AG04450 (cell line): ENCODE data around the gene GGA2. TPM values are rescaled to one million over a fixed set of nuclear protein-coding genes. Genes with fewer than 3 reads are reported as not detected.
A peak's percentile ranks its signal among the peaks of the same experiment; 100 is the strongest.

ENCODE experiments used
- CTCF ChIA-PET: fragments of 300-600, 350-600 bp; formaldehyde crosslinking; extraction: SDS; loops from one replicate; lab custom pipeline; 2022; ENCODE audit warnings: antibody characterized with exemption, inconsistent platforms; lab: Charles Lee
- POLR2A ChIA-PET: fragments of 350-600 bp; formaldehyde crosslinking; extraction: SDS; loops from one replicate; lab custom pipeline; 2021; ENCODE audit warnings: antibody characterized with exemption, inconsistent platforms; lab: Yijun Ruan, JAX
- DNase-seq: peaks from one replicate; pipeline ENCODE4 v3.0.0-alpha.2; 2011; ENCODE audit warnings: low read depth, low spot score
- H3K27ac ChIP-seq: one replicate; pipeline ENCODE4 v1.5.1; 2012; ENCODE audit warnings: low read depth, low read length, control low read depth
- H3K27me3 ChIP-seq: one replicate; pipeline ENCODE4 v1.6.0; 2012; ENCODE audit warnings: low read length; ENCODE audit not compliant: control insufficient read depth, insufficient read depth
- H3K4me3 ChIP-seq: 2 replicates; pipeline ENCODE4 v1.5.1; 2011; ENCODE audit warnings: mild to moderate bottlenecking, low read depth, low read length, control low read depth
- H3K9me3 ChIP-seq: 2 replicates; pipeline ENCODE4 v1.5.1; 2012; ENCODE audit warnings: low read length; ENCODE audit not compliant: control insufficient read depth, insufficient read depth
- polyA plus RNA-seq: library from polyadenylated mRNA; depleted of rRNA; stranded (reverse); fragments of >200 nt; gene quantifications from 2 replicates; pipeline ENCODE4 v1.2.3, GENCODE V29; 2011
- TF ChIP-seq, protein P1 (sequence below): IDR thresholded peaks from 2 replicates; pipeline ENCODE4 v1.5.1; 2011; ENCODE audit warnings: low read depth, low read length, control low read depth, inconsistent platforms

GGA2 gene
- polyA plus RNA-seq, 1 experiment: 42.5 TPM

DNA sequence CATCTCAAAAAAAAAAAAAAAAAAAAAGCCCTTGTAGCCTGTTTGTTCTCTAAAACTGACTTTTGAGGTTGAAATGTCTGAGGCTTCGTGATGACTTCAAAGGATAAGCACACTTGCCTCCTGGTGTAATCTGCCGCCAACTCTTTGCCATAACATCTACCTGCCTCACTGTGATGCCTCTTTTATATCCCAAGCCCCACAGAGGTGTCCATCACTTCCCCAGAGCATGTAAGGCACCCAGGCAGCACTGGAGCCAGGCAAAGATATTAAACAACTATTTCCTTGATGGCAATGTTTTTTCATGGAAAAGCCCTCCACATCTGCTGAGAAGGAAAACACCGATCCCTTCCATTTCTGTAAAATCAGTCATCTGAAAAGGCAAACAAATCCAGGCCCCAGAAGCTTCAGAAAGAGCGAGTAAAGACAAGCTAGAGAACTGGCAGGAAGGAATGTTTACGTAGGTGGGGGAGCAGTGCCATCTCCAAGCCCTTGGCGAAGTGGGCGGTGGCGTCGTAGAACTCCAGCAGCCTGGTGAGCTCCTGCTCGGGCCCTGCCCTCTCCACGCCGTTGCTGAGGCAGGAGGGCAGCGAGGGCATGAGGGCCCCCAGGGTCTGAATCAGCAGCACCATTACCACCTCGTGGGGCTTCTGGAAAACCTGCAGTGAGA is 85.9 kb downstream of the GGA2 start:
- Histone ChIP-seq H3K27ac (peak overlapping the region; percentile 93), H3K27me3 (no peaks in the 10 kb centered on the region), H3K4me3 (no peak overlapping the region), H3K9me3 (no peaks in the 10 kb centered on the region)
- DNase-seq: no peak
- ChIA-PET CTCF (interaction anchor here (0.6 to 4.8 kb wide), 2 partner anchors 10 kb away, joined by 3 to 93 read pairs; no protein-coding TSS in a partner anchor), POLR2A (interaction anchor here (0.6 to 1.4 kb wide), 4 partner anchors 9 to 1022 kb away, joined by 3 to 10 read pairs (median 4); no protein-coding TSS in a partner anchor)
- TF ChIP-seq, protein P1, sequence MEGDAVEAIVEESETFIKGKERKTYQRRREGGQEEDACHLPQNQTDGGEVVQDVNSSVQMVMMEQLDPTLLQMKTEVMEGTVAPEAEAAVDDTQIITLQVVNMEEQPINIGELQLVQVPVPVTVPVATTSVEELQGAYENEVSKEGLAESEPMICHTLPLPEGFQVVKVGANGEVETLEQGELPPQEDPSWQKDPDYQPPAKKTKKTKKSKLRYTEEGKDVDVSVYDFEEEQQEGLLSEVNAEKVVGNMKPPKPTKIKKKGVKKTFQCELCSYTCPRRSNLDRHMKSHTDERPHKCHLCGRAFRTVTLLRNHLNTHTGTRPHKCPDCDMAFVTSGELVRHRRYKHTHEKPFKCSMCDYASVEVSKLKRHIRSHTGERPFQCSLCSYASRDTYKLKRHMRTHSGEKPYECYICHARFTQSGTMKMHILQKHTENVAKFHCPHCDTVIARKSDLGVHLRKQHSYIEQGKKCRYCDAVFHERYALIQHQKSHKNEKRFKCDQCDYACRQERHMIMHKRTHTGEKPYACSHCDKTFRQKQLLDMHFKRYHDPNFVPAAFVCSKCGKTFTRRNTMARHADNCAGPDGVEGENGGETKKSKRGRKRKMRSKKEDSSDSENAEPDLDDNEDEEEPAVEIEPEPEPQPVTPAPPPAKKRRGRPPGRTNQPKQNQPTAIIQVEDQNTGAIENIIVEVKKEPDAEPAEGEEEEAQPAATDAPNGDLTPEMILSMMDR: no peak

DNA sequence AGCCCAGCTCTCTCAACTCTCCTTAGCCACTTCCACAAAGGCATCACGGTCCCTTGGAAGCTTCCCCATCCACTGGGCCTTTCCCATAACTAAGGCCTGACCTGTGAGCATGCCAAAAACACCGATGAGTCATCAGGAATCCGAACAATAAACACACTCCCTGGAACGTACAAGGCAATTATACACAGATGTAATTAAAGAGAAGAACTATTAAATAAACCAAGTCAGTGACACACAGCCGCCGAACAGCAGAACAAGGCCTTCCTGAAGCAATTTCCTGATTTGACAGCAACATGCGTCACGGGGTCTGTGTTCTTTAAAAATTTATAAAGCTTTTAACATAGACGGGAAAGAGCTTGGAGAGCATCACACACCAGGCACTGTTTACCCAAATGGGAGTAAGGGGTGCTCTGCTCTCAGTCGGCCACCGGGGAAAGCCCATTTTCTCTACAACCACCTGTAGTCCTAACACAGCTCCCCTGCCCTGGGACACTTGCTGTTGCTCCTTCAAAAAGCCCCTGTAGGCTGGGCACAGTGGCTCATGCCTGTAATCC is 86.7 kb downstream of the GGA2 start:
- ChIA-PET CTCF (interaction anchor here (4.8 kb wide), 1 partner anchor 11 kb away, joined by 93 read pairs; no protein-coding TSS in a partner anchor), POLR2A (interaction anchor here (0.6 to 1.4 kb wide), 5 partner anchors 9 to 1021 kb away, joined by 3 to 10 read pairs (median 4); no protein-coding TSS in a partner anchor)
- Histone ChIP-seq H3K27me3 (no peaks in the 10 kb centered on the region), H3K9me3 (no peaks in the 10 kb centered on the region), H3K4me3 (no peak overlapping the region), H3K27ac (peak overlapping the region; percentile 93)
- peak; percentile 97 for DNase-seq
- TF ChIP-seq, protein P1: no peak

DNA sequence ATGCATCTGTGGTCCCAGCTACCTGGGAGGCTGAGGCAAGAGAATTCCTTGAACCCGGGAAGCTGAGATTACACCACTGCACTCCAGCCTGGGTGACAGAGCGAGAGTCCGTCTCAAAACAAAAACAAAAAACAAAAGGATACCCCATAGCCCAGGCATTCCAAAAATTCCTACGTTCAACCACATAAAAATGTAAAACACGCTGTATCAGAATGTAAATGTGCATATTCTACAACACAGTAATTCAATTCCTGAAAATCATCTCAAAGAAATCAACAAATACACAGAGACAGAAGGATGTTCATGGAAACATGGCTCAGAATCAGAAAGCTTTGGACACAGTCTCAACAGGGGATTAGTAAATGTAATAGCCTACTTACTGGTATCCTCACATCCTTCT is 90.3 kb downstream of the GGA2 start:
- Histone ChIP-seq H3K27me3 (no peaks in the 10 kb centered on the region), H3K9me3 (no peaks in the 10 kb centered on the region), H3K4me3 (no peak overlapping the region), H3K27ac (peak overlapping the region; percentile 75)
- TF ChIP-seq, protein P1: no peak
- DNase-seq: no peak
- CTCF ChIA-PET: interaction anchor here (0.6 to 2.5 kb wide), 3 partner anchors 14 to 29 kb away, joined by 3 to 16 read pairs (median 14); no protein-coding TSS in a partner anchor
- POLR2A ChIA-PET: interaction anchor here (0.6 kb wide), 1 partner anchor 26 kb away, joined by 9 read pairs; no protein-coding TSS in a partner anchor

DNA sequence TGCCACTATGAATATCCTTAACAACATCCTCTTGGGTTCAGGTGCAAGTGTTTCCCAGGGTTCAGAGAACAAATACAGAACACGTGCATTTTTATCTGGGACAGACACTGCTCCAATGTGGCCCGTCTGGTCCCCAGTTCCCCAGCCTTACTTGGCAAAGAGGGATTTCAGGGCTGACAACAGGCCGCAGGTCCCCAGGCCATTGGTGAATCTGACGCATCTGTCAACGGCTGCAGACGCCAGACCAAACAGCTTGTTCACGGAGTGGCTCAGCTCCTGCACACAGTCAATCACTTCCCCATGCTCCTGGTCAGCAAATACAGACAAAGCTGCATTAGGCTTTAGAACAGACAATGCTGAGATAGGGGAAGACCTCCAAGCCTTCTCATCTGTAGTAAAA is 93.5 kb downstream of the GGA2 start:
- Histone ChIP-seq H3K27ac (no peak overlapping the region), H3K4me3 (no peak overlapping the region), H3K9me3 (no peaks in the 10 kb centered on the region), H3K27me3 (no peaks in the 10 kb centered on the region)
- ChIA-PET CTCF (interaction anchor here (6.1 kb wide), 1 partner anchor 18 kb away, joined by 39 read pairs; no protein-coding TSS in a partner anchor), POLR2A (no interaction called here)
- DNase-seq: no peak
- TF ChIP-seq, protein P1: no peak

DNA sequence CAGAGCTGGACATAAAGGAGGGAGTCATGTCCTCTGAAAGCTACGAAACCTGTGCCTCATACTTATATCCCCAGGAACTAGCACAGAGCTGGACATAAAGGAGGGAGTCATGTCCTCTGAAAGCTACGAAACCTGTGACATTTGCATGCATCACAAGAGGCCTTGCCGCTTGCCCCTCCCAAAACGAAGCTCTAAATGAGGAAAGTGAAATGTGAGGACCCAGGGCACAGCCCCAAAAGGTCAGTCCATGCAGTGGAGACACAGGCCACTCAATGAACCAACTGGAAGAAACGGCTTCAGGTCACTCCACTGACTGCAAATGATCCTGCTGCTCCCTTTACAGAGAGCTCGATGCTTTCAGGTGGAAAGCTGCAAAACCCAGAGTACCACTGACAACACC is 95.6 kb downstream of the GGA2 start:
- no peak overlapping the region for H3K4me3 ChIP-seq
- no peak overlapping the region for H3K27ac ChIP-seq
- no peaks in the 10 kb centered on the region for H3K27me3 ChIP-seq
- no peak for DNase-seq
- TF ChIP-seq, protein P1: no peak
- no peaks in the 10 kb centered on the region for H3K9me3 ChIP-seq
- ChIA-PET POLR2A (interaction anchor here (1.1 kb wide), 1 partner anchor 9 kb away, joined by 3 read pairs; no protein-coding TSS in a partner anchor), CTCF (interaction anchor here (0.8 to 6.1 kb wide), 2 partner anchors 10 to 20 kb away, joined by 3 to 39 read pairs; no protein-coding TSS in a partner anchor)
